GM12891 (cell line): ENCODE data around the gene FIGNL2.

Experiments used
- POLR2AphosphoS5 ChIP-seq: IDR thresholded peaks from 2 replicates; pipeline ENCODE4 v1.6.1; 2011; ENCODE audit warnings: low read depth, low read length, control low read depth
- SPI1 ChIP-seq: IDR thresholded peaks from 2 replicates; pipeline ENCODE4 v1.6.1; 2011; ENCODE audit warnings: low read depth, low read length, control low read depth

DNA sequence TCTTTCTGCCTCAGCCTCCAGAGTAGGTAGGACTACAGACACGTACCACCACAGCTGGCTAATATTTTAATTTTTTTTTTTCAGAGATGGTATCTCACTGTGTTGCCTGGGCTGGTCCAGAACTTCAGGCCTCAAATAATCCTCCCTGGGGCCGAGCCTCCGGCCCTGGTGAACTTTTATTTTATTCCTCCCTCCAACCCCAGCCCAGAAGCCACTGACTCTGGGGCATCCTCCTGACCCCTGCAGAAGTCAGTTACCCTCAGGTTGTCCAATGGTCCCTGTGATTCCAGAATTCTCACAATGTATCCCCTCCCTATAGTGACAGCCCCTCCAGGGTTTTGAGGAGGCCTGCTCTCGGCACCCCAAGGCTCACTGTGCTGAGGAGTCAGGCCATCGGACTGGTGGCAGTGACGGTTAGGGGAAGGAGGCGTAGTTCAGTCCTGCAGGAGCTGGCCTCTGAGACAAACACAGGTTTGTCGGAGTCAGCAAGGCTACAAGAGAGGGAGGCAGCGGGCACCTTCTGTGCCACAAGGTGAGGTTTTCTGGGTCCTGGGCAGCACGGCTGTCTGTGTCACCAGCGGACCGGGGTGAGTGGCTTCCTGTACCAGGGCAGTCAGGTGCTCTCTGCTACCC, 19.4 kb upstream of the FIGNL2 start:
- TF ChIP-seq SPI1 (no peak), POLR2AphosphoS5 (no peak)
